KG1 (cell line): Measurements from ENCODE around the gene SON.
A peak's percentile ranks its signal among the peaks of the same experiment; 100 is the strongest.
"Not testable (repeated sequence)": the region's sequence is repeated elsewhere in the genome, so short reads cannot be mapped to it uniquely, and the experiment has no call there.

ENCODE experiments used
- DNase-seq: peaks from one replicate; lab custom pipeline; 2025; lab: John Stamatoyannopoulos, UW

Gene SON

GRCh38 chr21:33542640-33543504 is at the start of gene SON:
TSS of gene SON (plus strand) at chr21:33543038. CDS start at chr21:33543093, 55 bp downstream.
- peak; percentile 94 for DNase-seq

- no peak for DNase-seq
Measured at GRCh38 chr21:33493756-33494155, 49.1 kb upstream of the SON start.

- DNase-seq: no peak
Measured at GRCh38 chr21:33495743-33496142, 47.1 kb upstream of the SON start.

- no peak for DNase-seq
Measured at GRCh38 chr21:33496345-33496744, 46.5 kb upstream of the SON start.

GRCh38 chr21:33505833-33506232 is 37.0 kb upstream of the SON start:
- DNase-seq: no peak

- not testable (repeated sequence) for DNase-seq
Measured at GRCh38 chr21:33507003-33507402, 35.8 kb upstream of the SON start.

GRCh38 chr21:33510826-33511225 is 32.0 kb upstream of the SON start:
- no peak for DNase-seq

GRCh38 chr21:33511639-33512038 is 31.2 kb upstream of the SON start:
- no peak for DNase-seq

- no peak for DNase-seq
Measured at GRCh38 chr21:33512481-33512880, 30.4 kb upstream of the SON start.

- no peak for DNase-seq
Measured at GRCh38 chr21:33514229-33514628, 28.6 kb upstream of the SON start.

- no peak for DNase-seq
Measured at GRCh38 chr21:33518899-33519298, 23.9 kb upstream of the SON start.

- no peak for DNase-seq
Measured at GRCh38 chr21:33522297-33522952, 20.4 kb upstream of the SON start.

- no peak for DNase-seq
Measured at GRCh38 chr21:33522953-33523349, 19.9 kb upstream of the SON start.

- DNase-seq: no peak
Measured at GRCh38 chr21:33531007-33531406, 11.8 kb upstream of the SON start.

- DNase-seq: no peak
Measured at GRCh38 chr21:33537212-33537611, 5.6 kb upstream of the SON start.

GRCh38 chr21:33539616-33540015 is 3.2 kb upstream of the SON start:
- no peak for DNase-seq

- DNase-seq: no peak
Measured at GRCh38 chr21:33540711-33541104, 2.1 kb upstream of the SON start.

- DNase-seq: no peak
Measured at GRCh38 chr21:33541105-33541711, 1.6 kb upstream of the SON start.

- peak; percentile 56 for DNase-seq
Measured at GRCh38 chr21:33541756-33542639, 840 bp upstream of the SON start, which contains the start of gene GART. TSS of gene GART (minus strand) at chr21:33542117. CDS start at chr21:33539315, 2,802 bp downstream.

GRCh38 chr21:33543505-33544129 is 779 bp downstream of the SON start:
- DNase-seq: no peak

GRCh38 chr21:33544451-33545195 is 1.8 kb downstream of the SON start:
- DNase-seq: no peak
